Esophagus muscularis mucosa (tissue), 3 donors: ENCODE data around the gene NMT2.

ENCODE experiments used
- POLR2AphosphoS5 ChIP-seq, 2 donors: sonication (generic); formaldehyde crosslinking; IDR thresholded peaks; one replicate each; pipeline ENCODE4 v1.6.1; 2017; ENCODE audit warnings: antibody characterized with exemption in 2 of 2
- TF ChIP-seq, protein P1 (sequence below), 3 experiments: fragments of 200-600 bp in 2 of 3; fragments of 450-650 bp in 1 of 3; sonication (generic) in 2 of 3; IDR thresholded peaks; one replicate each; pipeline ENCODE4 v1.5.1; 2017 to 2019; ENCODE audit warnings: antibody characterized with exemption in 3 of 3, mild to moderate bottlenecking in 2 of 3, moderate library complexity in 1 of 3

DNA sequence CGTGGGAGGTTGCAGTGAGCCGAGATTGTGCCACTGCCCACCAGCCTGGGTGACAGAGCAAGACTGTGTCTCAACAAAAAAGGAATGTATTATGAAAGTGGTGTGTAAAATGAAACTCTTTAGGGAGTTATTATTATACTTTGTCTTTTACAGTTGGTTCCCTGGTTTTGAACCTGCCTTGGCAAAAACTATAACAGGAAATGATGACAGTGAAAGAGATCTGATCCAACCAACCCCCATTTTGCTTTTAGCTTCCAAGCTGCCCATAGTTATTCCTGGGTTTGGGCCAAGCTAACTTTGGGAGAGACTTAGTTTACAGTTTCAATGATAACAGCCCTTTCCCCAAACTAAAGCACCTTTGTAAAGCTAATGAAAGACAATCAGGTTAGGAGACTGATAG, 34.1 kb upstream of the NMT2 start:
- TF ChIP-seq, protein P1, sequence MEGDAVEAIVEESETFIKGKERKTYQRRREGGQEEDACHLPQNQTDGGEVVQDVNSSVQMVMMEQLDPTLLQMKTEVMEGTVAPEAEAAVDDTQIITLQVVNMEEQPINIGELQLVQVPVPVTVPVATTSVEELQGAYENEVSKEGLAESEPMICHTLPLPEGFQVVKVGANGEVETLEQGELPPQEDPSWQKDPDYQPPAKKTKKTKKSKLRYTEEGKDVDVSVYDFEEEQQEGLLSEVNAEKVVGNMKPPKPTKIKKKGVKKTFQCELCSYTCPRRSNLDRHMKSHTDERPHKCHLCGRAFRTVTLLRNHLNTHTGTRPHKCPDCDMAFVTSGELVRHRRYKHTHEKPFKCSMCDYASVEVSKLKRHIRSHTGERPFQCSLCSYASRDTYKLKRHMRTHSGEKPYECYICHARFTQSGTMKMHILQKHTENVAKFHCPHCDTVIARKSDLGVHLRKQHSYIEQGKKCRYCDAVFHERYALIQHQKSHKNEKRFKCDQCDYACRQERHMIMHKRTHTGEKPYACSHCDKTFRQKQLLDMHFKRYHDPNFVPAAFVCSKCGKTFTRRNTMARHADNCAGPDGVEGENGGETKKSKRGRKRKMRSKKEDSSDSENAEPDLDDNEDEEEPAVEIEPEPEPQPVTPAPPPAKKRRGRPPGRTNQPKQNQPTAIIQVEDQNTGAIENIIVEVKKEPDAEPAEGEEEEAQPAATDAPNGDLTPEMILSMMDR (IDR thresholded peaks at IDR 0.05): no peak
- TF ChIP-seq POLR2AphosphoS5 (IDR thresholded peaks at IDR 0.05): no peak
